ENCODE data around the gene ZNF554.
"Not testable (repeated sequence)": the region's sequence is repeated elsewhere in the genome, so short reads cannot be mapped to it uniquely, and the experiment has no call there.

ZNF554 gene

GRCh38 chr19:2867025-2867991 lies 47.6 kb downstream of the ZNF554 start, which contains the start of gene ZNF556:
ZNF556 (plus strand) TSS chr19:2867335; CDS start chr19:2867422, 87 bp downstream.
- no peak for DNase-seq (ENCODE audit: low read depth)

DNA sequence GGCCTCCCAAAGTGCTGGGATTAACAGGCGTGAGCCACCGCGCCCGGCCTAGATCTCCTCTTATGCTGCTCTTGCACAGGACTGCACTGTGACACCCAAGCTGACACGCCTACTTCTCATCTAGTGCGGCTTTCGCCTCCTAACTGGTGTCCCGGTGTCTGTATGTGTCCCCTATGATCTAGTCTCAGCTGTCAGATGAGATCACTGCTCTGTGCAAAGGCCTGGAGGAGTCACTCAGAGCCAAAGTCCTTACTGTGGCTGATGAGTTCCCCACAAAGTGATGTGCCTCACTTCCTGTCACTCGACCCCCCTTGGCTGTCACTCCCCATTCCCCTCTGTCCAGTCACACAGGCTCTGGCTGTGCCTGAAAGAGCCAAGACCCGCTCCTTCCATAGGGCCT lies 50.0 kb downstream of the ZNF554 start:
- DNase-seq (ENCODE audit: low read depth): no peak

- not testable (repeated sequence) for DNase-seq (ENCODE audit: low read depth)
These were observed 52.5 kb downstream of the ZNF554 start for GRCh38 chr19:2872175-2872574.

DNA sequence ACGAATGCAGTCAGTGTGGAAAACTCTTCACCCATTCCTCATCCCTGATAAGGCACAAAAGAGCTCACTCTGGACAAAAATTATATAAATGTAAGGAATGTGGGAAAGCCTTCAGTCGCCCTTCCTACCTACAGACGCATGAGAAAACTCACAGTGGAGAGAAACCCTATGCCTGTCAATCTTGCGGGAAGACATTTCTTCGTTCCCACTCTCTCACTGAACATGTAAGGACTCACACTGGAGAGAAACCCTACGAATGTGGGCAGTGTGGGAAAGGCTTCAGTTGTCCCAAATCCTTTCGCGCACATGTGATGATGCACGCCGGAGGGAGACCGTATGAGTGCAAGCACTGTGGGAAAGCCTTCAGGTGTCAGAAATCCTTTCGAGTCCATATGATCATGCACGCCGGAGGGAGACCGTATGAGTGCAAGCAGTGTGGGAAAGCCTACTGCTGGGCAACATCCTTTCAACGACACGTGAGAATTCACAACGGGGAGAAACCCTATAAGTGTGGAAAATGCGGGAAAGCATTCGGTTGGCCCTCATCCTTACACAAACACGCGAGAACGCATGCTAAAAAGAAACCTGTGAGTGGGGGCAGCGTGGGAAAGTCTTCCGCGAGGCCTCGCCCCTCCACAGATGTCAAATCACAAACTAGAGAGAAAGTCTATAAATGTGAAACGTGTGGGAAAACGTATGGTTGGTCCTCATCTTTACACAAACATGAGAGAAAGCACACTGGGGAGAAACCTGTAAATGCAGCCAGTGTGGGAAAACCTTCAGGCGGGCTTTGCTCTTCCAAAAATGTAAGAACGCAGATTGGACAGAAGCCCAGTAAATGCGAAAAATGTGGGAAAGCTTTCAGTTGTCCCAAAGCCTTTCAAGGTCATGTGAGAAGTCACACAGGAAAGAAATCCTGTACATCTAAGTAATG lies 58.0 kb downstream of the ZNF554 start:
- no peak for DNase-seq (ENCODE audit: low read depth)

- no peak for DNase-seq (ENCODE audit: low read depth)
These were observed 64.2 kb downstream of the ZNF554 start for GRCh38 chr19:2883686-2884439.

- no peak for DNase-seq (ENCODE audit: low read depth)
These were observed 66.1 kb downstream of the ZNF554 start for GRCh38 chr19:2885736-2886135.
